ENCODE data around the gene GJC1. TPM values are rescaled to one million over a fixed set of nuclear protein-coding genes. Genes with fewer than 3 reads are reported as not detected.

Gene GJC1
- total and polyA plus RNA-seq, 4 donors: 3.9 to 44.3 (median 8.5) TPM

DNA sequence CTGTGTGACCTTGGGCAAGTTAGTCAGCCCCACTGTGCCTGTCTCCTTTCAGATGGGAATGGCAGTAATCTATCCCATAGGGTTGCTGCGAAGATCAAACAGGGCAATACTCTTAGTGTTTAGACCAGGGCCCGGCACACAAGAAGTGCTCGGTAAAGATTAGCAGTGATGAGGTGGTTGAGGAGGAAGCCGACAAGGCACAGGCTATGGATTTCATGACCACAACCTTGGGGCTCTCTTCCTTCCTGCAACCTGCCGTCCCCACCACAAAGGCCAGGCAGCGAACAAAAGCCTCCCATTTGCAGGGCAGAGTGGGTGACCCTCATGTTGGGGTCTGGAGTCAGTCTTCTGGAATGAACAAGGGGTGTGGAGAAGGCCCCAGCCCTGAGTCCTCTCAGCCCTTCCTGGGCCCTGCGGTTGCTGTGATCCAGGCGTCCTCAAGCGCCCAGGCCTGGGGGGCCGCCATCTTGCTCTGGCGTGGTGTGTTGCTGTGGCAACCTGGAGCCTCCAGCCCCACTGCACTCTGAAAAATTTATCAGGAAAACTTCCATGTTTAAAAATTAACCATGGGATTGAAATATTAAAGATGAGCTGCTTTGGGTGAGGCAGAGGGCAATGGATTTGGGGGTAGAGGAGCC lies 61.5 kb downstream of the GJC1 start:
- no peak overlapping the region for H3K27ac ChIP-seq (ENCODE audit: low read depth in 1 of 2, low read length in 1 of 2)
- no peaks in the 10 kb centered on the region for H3K36me3 ChIP-seq (ENCODE audit: control insufficient read depth in 4 of 4, insufficient read depth in 4 of 4, low read length in 4 of 4)
- ATAC-seq (ENCODE audit: insufficient read depth, low FRiP score) (no peak), DNase-seq (no peak)
- TF ChIP-seq, protein P1, sequence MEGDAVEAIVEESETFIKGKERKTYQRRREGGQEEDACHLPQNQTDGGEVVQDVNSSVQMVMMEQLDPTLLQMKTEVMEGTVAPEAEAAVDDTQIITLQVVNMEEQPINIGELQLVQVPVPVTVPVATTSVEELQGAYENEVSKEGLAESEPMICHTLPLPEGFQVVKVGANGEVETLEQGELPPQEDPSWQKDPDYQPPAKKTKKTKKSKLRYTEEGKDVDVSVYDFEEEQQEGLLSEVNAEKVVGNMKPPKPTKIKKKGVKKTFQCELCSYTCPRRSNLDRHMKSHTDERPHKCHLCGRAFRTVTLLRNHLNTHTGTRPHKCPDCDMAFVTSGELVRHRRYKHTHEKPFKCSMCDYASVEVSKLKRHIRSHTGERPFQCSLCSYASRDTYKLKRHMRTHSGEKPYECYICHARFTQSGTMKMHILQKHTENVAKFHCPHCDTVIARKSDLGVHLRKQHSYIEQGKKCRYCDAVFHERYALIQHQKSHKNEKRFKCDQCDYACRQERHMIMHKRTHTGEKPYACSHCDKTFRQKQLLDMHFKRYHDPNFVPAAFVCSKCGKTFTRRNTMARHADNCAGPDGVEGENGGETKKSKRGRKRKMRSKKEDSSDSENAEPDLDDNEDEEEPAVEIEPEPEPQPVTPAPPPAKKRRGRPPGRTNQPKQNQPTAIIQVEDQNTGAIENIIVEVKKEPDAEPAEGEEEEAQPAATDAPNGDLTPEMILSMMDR (IDR thresholded peaks at IDR 0.05; ENCODE audit: control extremely low read depth, extremely low read depth): no peak
- WGBS, 2 donors: 28 to 65% methylated on average over 11 of the region's 11 CpGs
- H3K9me3 ChIP-seq (ENCODE audit: control insufficient read depth in 4 of 4, insufficient read depth in 3 of 4, low read length in 3 of 4): peaks cover 0 to 2% (median 0%) of the 10 kb centered on the region in 4 donors
- H3K9ac ChIP-seq (ENCODE audit: insufficient read depth in 1 of 2, low read length in 2 of 2): no peak overlapping the region
- H3K4me1 ChIP-seq (ENCODE audit: control insufficient read depth in 5 of 5, insufficient read depth in 5 of 5, low read length in 5 of 5): no peaks in the 10 kb centered on the region
- H3K27me3 ChIP-seq (ENCODE audit: control insufficient read depth in 3 of 3, insufficient read depth in 3 of 3, low read length in 2 of 3): no peaks in the 10 kb centered on the region
- no peak overlapping the region for H3K4me3 ChIP-seq

GRCh38 chr17:44767493-44767892 lies 62.6 kb downstream of the GJC1 start:
- peaks cover 0 to 2% (median 0%) of the 10 kb centered on the region in 4 donors for H3K9me3 ChIP-seq (ENCODE audit: control insufficient read depth in 4 of 4, insufficient read depth in 3 of 4, low read length in 3 of 4)
- no peak for ATAC-seq (ENCODE audit: insufficient read depth, low FRiP score)
- no peak overlapping the region for H3K27ac ChIP-seq (ENCODE audit: low read depth in 1 of 2, low read length in 1 of 2)
- WGBS, 2 donors: 32 to 53% methylated on average over 4 of the region's 4 CpGs
- no peak for DNase-seq
- TF ChIP-seq, protein P1 (IDR thresholded peaks at IDR 0.05; ENCODE audit: control extremely low read depth, extremely low read depth): no peak
- no peaks in the 10 kb centered on the region for H3K27me3 ChIP-seq (ENCODE audit: control insufficient read depth in 3 of 3, insufficient read depth in 3 of 3, low read length in 2 of 3)
- no peaks in the 10 kb centered on the region for H3K4me1 ChIP-seq (ENCODE audit: control insufficient read depth in 5 of 5, insufficient read depth in 5 of 5, low read length in 5 of 5)
- no peak overlapping the region for H3K9ac ChIP-seq (ENCODE audit: insufficient read depth in 1 of 2, low read length in 2 of 2)
- no peaks in the 10 kb centered on the region for H3K36me3 ChIP-seq (ENCODE audit: control insufficient read depth in 4 of 4, insufficient read depth in 4 of 4, low read length in 4 of 4)
- no peak overlapping the region for H3K4me3 ChIP-seq

DNA sequence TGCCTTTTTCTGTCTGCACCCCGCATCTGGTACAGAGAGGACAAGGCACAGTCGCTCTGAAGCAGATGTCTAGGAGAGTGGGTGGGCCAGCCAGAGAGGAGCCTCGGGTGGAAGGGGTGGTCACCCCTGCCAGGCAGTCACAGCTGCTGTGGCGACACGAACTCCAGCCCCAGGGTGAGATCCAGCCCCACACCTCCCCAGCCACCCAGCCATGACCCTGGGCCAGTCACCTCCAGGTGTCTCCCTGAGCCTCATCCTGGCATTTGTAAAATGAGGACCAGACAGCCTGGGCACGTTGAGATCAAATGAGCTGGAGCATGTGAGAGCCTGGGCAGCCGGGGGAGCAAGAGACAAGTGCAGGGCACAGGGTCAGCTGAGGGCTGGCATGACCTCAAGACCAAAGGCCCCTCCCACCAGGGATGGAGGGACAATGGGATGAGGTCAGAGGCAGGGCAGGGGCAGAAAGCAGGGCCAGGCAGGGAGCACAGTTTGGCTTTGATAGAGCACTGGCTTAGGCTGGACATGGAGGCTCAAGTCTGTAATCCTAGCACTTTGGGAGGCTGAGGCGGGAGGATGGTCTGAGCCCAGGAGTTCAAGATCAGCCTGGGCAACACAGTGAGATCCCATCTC lies 63.6 kb downstream of the GJC1 start:
- peaks cover 0 to 2% (median 0%) of the 10 kb centered on the region in 4 donors for H3K9me3 ChIP-seq (ENCODE audit: control insufficient read depth in 4 of 4, insufficient read depth in 3 of 4, low read length in 3 of 4)
- no peak overlapping the region for H3K9ac ChIP-seq (ENCODE audit: insufficient read depth in 1 of 2, low read length in 2 of 2)
- ATAC-seq (ENCODE audit: insufficient read depth, low FRiP score) (no peak), DNase-seq (no peak)
- no peaks in the 10 kb centered on the region for H3K36me3 ChIP-seq (ENCODE audit: control insufficient read depth in 4 of 4, insufficient read depth in 4 of 4, low read length in 4 of 4)
- H3K4me3 ChIP-seq: no peak overlapping the region
- no peaks in the 10 kb centered on the region for H3K4me1 ChIP-seq (ENCODE audit: control insufficient read depth in 5 of 5, insufficient read depth in 5 of 5, low read length in 5 of 5)
- H3K27me3 ChIP-seq (ENCODE audit: control insufficient read depth in 3 of 3, insufficient read depth in 3 of 3, low read length in 2 of 3): no peaks in the 10 kb centered on the region
- no peak overlapping the region for H3K27ac ChIP-seq (ENCODE audit: low read depth in 1 of 2, low read length in 1 of 2)
- TF ChIP-seq, protein P1 (IDR thresholded peaks at IDR 0.05; ENCODE audit: control extremely low read depth, extremely low read depth): no peak
- 63 to 75% methylated on average over 8 of the region's 8 CpGs for WGBS, 2 donors

Data from lung (tissue), 12 donors.